Measurements from ENCODE around the gene SCN11A. TPM values are rescaled to one million over a fixed set of nuclear protein-coding genes. Genes with fewer than 3 reads are reported as not detected.
A peak's percentile ranks its signal among the peaks of the same experiment; 100 is the strongest.

Gene SCN11A
- total and polyA plus RNA-seq, 2 of the 13 experiments (the other 11 are each of a cell fraction or from before 2014, with no cell fraction given), result 0.02 to 0.11 TPM

DNA sequence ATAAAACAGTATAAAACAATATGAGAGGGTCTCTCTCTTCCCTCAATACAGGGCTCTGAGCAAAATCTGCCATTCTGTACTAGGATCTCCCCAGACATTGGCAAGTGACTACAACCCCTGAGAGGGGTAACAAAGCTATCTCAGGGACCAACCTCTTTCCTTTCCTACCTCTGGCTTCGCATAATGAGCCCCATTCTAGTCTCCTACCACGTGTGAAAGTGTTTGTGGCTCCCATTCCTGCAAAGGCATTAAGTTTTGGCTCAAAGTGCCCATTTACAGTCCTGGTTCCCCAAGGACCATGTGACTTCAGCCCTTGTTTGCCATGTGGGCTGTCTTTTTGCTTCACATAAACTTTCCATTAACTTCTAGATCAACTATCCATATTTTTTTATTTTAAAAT, 46.4 kb downstream of the SCN11A start:
- FAIRE-seq, result no peak

More for the DNA sequence above, 46.4 kb downstream of the SCN11A start:
- Histone ChIP-seq H3K4me3 (replicated peaks in 1 of 3; ENCODE audit: insufficient read depth in 1 of 3, low read depth in 2 of 3, low read length in 3 of 3) (no peak overlapping the region; a peak in 1 of 6 replicates), H3K9ac (ENCODE audit: insufficient read depth, low read depth, low read length) (peak overlapping the region; percentile 13; the same call in 1 of the 2 replicates), H3K4me2 (ENCODE audit: low read depth, low read length) (peak overlapping the region; percentile 39; the same call in 1 of the 2 replicates), H3K9me3 (ENCODE audit: low read length) (no peaks in the 10 kb centered on the region), H3K27me3 (ENCODE audit: control insufficient read depth in 1 of 2, insufficient read depth in 2 of 2, low read length in 2 of 2) (peaks cover 0 to 7% of the 10 kb centered on the region in 2 experiments; a peak in 2 of 5 replicates), H2AFZ (ENCODE audit: low read length) (peak overlapping the region; percentile 64), H3K36me3 (replicated peaks in 1 of 2; ENCODE audit: control insufficient read depth in 1 of 2, insufficient read depth in 2 of 2, low read length in 2 of 2) (no peaks in the 10 kb centered on the region), H3K27ac (ENCODE audit: extremely low read length, insufficient read depth, low read length) (no peak overlapping the region), H4K20me1 (ENCODE audit: insufficient read depth, low read length) (no peaks in the 10 kb centered on the region), H3K79me2 (ENCODE audit: insufficient read depth, low read length) (no peaks in the 10 kb centered on the region), H3K4me1 (ENCODE audit: insufficient read depth, low read length) (peaks cover 9% of the 10 kb centered on the region)
- intact Hi-C loops (cut with micrococcal nuclease; ENCODE audit: unreplicated experiment) (loop anchor here (10.0 kb wide), 1 partner anchor 270 kb away; no protein-coding TSS in a partner anchor), in situ Hi-C loops (cut with HindIII; ENCODE audit: extremely low pct_ligation_motif_present, low pct_unique_long_range_greater_than_20kb) (no loop called here)
- 10% methylated on average over 2 of the region's 2 CpGs for WGBS (ENCODE audit: low lambda C conversion rate)
- DNase-seq (ENCODE audit: low spot score) (no peak), ATAC-seq (no peak; the same call in 2 of the 3 replicates)
- ChIA-PET POLR2A (no interaction called here), CTCF (ENCODE audit: low intra/inter-chr PET ratio, low total read pairs) (no interaction called here)
- TF ChIP-seq, protein P1, sequence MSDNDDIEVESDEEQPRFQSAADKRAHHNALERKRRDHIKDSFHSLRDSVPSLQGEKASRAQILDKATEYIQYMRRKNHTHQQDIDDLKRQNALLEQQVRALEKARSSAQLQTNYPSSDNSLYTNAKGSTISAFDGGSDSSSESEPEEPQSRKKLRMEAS (IDR thresholded peaks at IDR 0.05), result peak; percentile 61; the same call in 1 of the 2 replicates
- TF ChIP-seq KLF6 (CRISPR knock-in tag; IDR thresholded peaks at IDR 0.05) (no peak), ZFX (CRISPR knock-in tag; IDR thresholded peaks at IDR 0.05; ENCODE audit: low read depth) (peak; percentile 42), DPF2 (CRISPR knock-in tag; IDR thresholded peaks at IDR 0.05; ENCODE audit: borderline replicate concordance, low read depth) (no peak)
- BruUV-seq (replicated peaks), result no TSS peak

Small RNA genes within 50 kb of the gene (small RNA-seq; reads per million reads assigned to genes)
- 0 reads per million in 3 experiments for gene RNU6-1227P (ENCODE audit: insufficient read depth in 2 of 3, insufficient read length in 3 of 3, low read depth in 2 of 3, low replicate concordance in 1 of 3)

Other genes with a start within 250 kb of the SCN11A start
- not detected in 2 replicates for gene SCN10A, start 235.7 kb downstream of the SCN11A start, total RNA-seq (2016; rRNA removed; fragmentation: Illumina TruSeq; extraction: Trizol)
- not detected in 2 replicates for gene SCN10A, start 235.7 kb downstream of the SCN11A start, polyA plus RNA-seq (2011; rRNA removed)
- 29.2 and 67.6 TPM in 2 replicates for gene WDR48, start 72 bp upstream of the SCN11A start, total RNA-seq (2016; rRNA removed; fragmentation: Illumina TruSeq; extraction: Trizol)
- 25.9 and 31.2 TPM in 2 replicates for gene WDR48, start 72 bp upstream of the SCN11A start, polyA plus RNA-seq (2011; rRNA removed)
- 27.0 and 36.4 TPM in 2 replicates for gene GORASP1, start 55.7 kb upstream of the SCN11A start, total RNA-seq (2016; rRNA removed; fragmentation: Illumina TruSeq; extraction: Trizol)
- gene GORASP1, start 55.7 kb upstream of the SCN11A start, polyA plus RNA-seq (2011; rRNA removed), result 39.8 and 41.6 TPM in 2 replicates
- 0.31 and 0.39 TPM in 2 replicates for gene TTC21A, start 55.7 kb upstream of the SCN11A start, total RNA-seq (2016; rRNA removed; fragmentation: Illumina TruSeq; extraction: Trizol)
- 1.5 and 1.6 TPM in 2 replicates for gene TTC21A, start 55.7 kb upstream of the SCN11A start, polyA plus RNA-seq (2011; rRNA removed)
- gene CSRNP1, start 101.6 kb upstream of the SCN11A start, total RNA-seq (2016; rRNA removed; fragmentation: Illumina TruSeq; extraction: Trizol), result 9.3 and 10.8 TPM in 2 replicates
- gene CSRNP1, start 101.6 kb upstream of the SCN11A start, polyA plus RNA-seq (2011; rRNA removed), result 11.3 and 13.1 TPM in 2 replicates
- not detected in 2 replicates for gene XIRP1, start 140.7 kb upstream of the SCN11A start, total RNA-seq (2016; rRNA removed; fragmentation: Illumina TruSeq; extraction: Trizol)
- not detected in 2 replicates for gene XIRP1, start 140.7 kb upstream of the SCN11A start, polyA plus RNA-seq (2011; rRNA removed)
- gene CX3CR1, start 228.1 kb upstream of the SCN11A start, total RNA-seq (2016; rRNA removed; fragmentation: Illumina TruSeq; extraction: Trizol), result not detected in 2 replicates
- not detected in 2 replicates for gene CX3CR1, start 228.1 kb upstream of the SCN11A start, polyA plus RNA-seq (2011; rRNA removed)